PC-3 (cell line): Measurements from ENCODE around the gene PAQR9. TPM values are rescaled to one million over a fixed set of nuclear protein-coding genes. Genes with fewer than 3 reads are reported as not detected.
A peak's percentile ranks its signal among the peaks of the same experiment; 100 is the strongest.

Experiments
- ATAC-seq: fragments of 200-7000 bp; cut with Tn5 transposase; 2 replicates; pipeline ENCODE4 v1.9.1; 2020; ENCODE audit warnings: mild to moderate bottlenecking, moderate library complexity
- BruUV-seq: library from RNA; stranded (reverse); fragments of 400-500 nt; replicated peaks from 2 replicates; lab custom pipeline; 2021; lab: Mats Ljungman, UMichigan
- CTCF ChIA-PET: fragments of 300-600 bp; sonication (Branson Sonifier 250); formaldehyde crosslinking; loops from one replicate; lab custom pipeline; 2022; ENCODE audit warnings: antibody characterized with exemption; lab: Charles Lee
- POLR2A ChIA-PET: fragments of 300-600 bp; sonication (Branson Sonifier 250); formaldehyde crosslinking; loops from one replicate; lab custom pipeline; 2022; ENCODE audit warnings: antibody characterized with exemption; ENCODE audit not compliant: unreplicated experiment; lab: Charles Lee
- DNase-seq: peaks from one replicate; pipeline ENCODE4 v3.0.0-alpha.2; 2015
- H2AFZ ChIP-seq: fragments of 300-600 bp; sonication (generic); 2 replicates; pipeline ENCODE4 v1.6.0; 2016; ENCODE audit warnings: antibody characterized with exemption, low read length
- H3F3A ChIP-seq: fragments of 300-600 bp; sonication (generic); one replicate; pipeline ENCODE4 v1.6.0; 2017; ENCODE audit warnings: antibody characterized with exemption, low read length, control low read depth, mild to moderate bottlenecking; ENCODE audit not compliant: unreplicated experiment
- H3K27ac ChIP-seq: fragments of 300-600 bp; sonication (generic); 2 replicates; pipeline ENCODE4 v1.5.1; 2016; ENCODE audit warnings: mild to moderate bottlenecking, low read length
- H3K27me3 ChIP-seq: fragments of 300-600 bp; sonication (generic); 2 replicates; pipeline ENCODE4 v1.6.1; 2016; ENCODE audit warnings: low read length, mixed read lengths
- H3K36me3 ChIP-seq: fragments of 300-600 bp; sonication (generic); 2 replicates; pipeline ENCODE4 v1.6.1; 2016; ENCODE audit warnings: low read depth, mixed run types, low read length, mixed read lengths
- H3K4me1 ChIP-seq: fragments of 300-600 bp; sonication (generic); 2 replicates; pipeline ENCODE4 v1.5.1; 2016; ENCODE audit warnings: low read length; ENCODE audit not compliant: insufficient read depth
- H3K4me2 ChIP-seq: fragments of 300-600 bp; sonication (generic); 2 replicates; pipeline ENCODE4 v1.6.0; 2016; ENCODE audit warnings: low read length
- H3K4me3 ChIP-seq: fragments of 300-600 bp; sonication (generic); 2 replicates; pipeline ENCODE4 v1.5.1; 2016; ENCODE audit warnings: mild to moderate bottlenecking, low read length, mixed read lengths
- H3K79me2 ChIP-seq: fragments of 300-600 bp; sonication (generic); 2 replicates; pipeline ENCODE4 v1.6.1; 2017; ENCODE audit warnings: low read length, mixed read lengths
- H3K9ac ChIP-seq: fragments of 300-600 bp; sonication (generic); 2 replicates; pipeline ENCODE4 v1.6.0; 2016; ENCODE audit warnings: mild to moderate bottlenecking, low read length
- H3K9me2 ChIP-seq: fragments of 300-600 bp; sonication (generic); replicated peaks from 2 replicates; pipeline ENCODE4 v1.6.1; 2016; ENCODE audit warnings: mixed run types, low read length, mixed read lengths
- H3K9me3 ChIP-seq: fragments of 300-600 bp; sonication (generic); 2 replicates; pipeline ENCODE4 v1.6.1; 2016; ENCODE audit warnings: low read length, mixed read lengths
- H4K20me1 ChIP-seq: fragments of 300-600 bp; sonication (generic); 2 replicates; pipeline ENCODE4 v1.6.1; 2016; ENCODE audit warnings: low read length, mixed read lengths
- CTCF ChIP-seq: fragments of 300-600 bp; sonication (generic); conservative IDR thresholded peaks from 2 replicates; pipeline ENCODE4 v1.5.1; 2017; ENCODE audit warnings: antibody characterized with exemption, low read depth, mild to moderate bottlenecking, low read length
- EZH2 ChIP-seq: fragments of 300-600 bp; sonication (generic); IDR thresholded peaks from one replicate; pipeline ENCODE4 v1.6.1; 2017; ENCODE audit warnings: antibody characterized with exemption, mild to moderate bottlenecking, low read length; ENCODE audit not compliant: unreplicated experiment
- EZH2phosphoT487 ChIP-seq: fragments of 300-600 bp; sonication (generic); IDR thresholded peaks from 2 replicates; pipeline ENCODE4 v1.6.1; 2018; ENCODE audit warnings: mild to moderate bottlenecking, antibody characterized with exemption, low read length, borderline replicate concordance
- intact Hi-C: fragments of 100-400 bp; cut with micrococcal nuclease; formaldehyde crosslinking; loops from 2 replicates; pipeline ENCODE4 v1.9.0; 2023
- total RNA-seq: library from RNA; depleted of rRNA; stranded (reverse); fragments of >200 nt; gene quantifications from 2 replicates; pipeline ENCODE4 v1.2.3, GENCODE V29; 2014

Gene PAQR9
- total RNA-seq, 1 experiment from 2014 or later = not detected

GRCh38 chr3:142975316-142975995 lies 12.0 kb upstream of the PAQR9 start:
- Histone ChIP-seq H3K9me2 (no peaks in the 10 kb centered on the region), H3F3A (no peaks in the 10 kb centered on the region), H3K4me3 (no peak overlapping the region), H2AFZ (no peak overlapping the region), H3K9me3 (no peaks in the 10 kb centered on the region), H3K36me3 (no peaks in the 10 kb centered on the region), H4K20me1 (no peaks in the 10 kb centered on the region), H3K4me1 (peaks cover 16% of the 10 kb centered on the region), H3K27ac (no peak overlapping the region), H3K27me3 (no peaks in the 10 kb centered on the region), H3K9ac (no peak overlapping the region), H3K79me2 (no peaks in the 10 kb centered on the region), H3K4me2 (no peak overlapping the region)
- intact Hi-C loops = no loop called here
- DNase-seq (peak; percentile 8), ATAC-seq (no peak)
- CTCF ChIA-PET = no interaction called here
- TF ChIP-seq EZH2phosphoT487 (no peak), EZH2 (no peak), CTCF (peak; percentile 46)
- no TSS peak for BruUV-seq
- POLR2A ChIA-PET = no interaction called here

- no peaks in the 10 kb centered on the region for H3K27me3 ChIP-seq
- H3K4me3 ChIP-seq = no peak overlapping the region
- H2AFZ ChIP-seq = no peak overlapping the region
- CTCF ChIA-PET = interaction anchor here (0.5 kb wide), 1 partner anchor 249 kb away, joined by 3 read pairs; no protein-coding TSS in a partner anchor
- H3K9me2 ChIP-seq = no peaks in the 10 kb centered on the region
- DNase-seq = no peak
- peaks cover 16% of the 10 kb centered on the region for H3K4me1 ChIP-seq
- no peaks in the 10 kb centered on the region for H3F3A ChIP-seq
- intact Hi-C loops = no loop called here
- no peaks in the 10 kb centered on the region for H3K36me3 ChIP-seq
- no peak overlapping the region for H3K27ac ChIP-seq
- ATAC-seq = no peak
- H3K4me2 ChIP-seq = no peak overlapping the region
- POLR2A ChIA-PET = no interaction called here
- no peak overlapping the region for H3K9ac ChIP-seq
- H3K9me3 ChIP-seq = no peaks in the 10 kb centered on the region
- H4K20me1 ChIP-seq = no peaks in the 10 kb centered on the region
- no peaks in the 10 kb centered on the region for H3K79me2 ChIP-seq
- no TSS peak for BruUV-seq
- TF ChIP-seq EZH2phosphoT487 (no peak), CTCF (no peak), EZH2 (no peak)
Observed at GRCh38 chr3:142973217-142974009, 9.9 kb upstream of the PAQR9 start.
